Activated T-cell treated with anti-CD3 and anti-CD28 coated beads, Interleukin-2, amount 50 U/mL, for 4 hours (primary cell): ENCODE results near the gene LIM2. TPM values are rescaled to one million over a fixed set of nuclear protein-coding genes. Genes with fewer than 3 reads are reported as not detected.
A peak's percentile ranks its signal among the peaks of the same experiment; 100 is the strongest.
"Not testable (repeated sequence)": the region's sequence is repeated elsewhere in the genome, so short reads cannot be mapped to it uniquely, and the experiment has no call there.

Experiments used
- ATAC-seq, 2 donors: fragments of 200-7000 bp; cut with Tn5 transposase; one replicate each; pipeline ENCODE4 v1.10.0; 2021
- DNase-seq: peaks from one replicate; pipeline ENCODE4 v3.0.0-alpha.2; 2020
- H3K27me3 Mint-ChIP-seq: one replicate; pipeline ENCODE4 v1.8.0; 2021; ENCODE audit warnings: low read depth, mixed read lengths
- H3K36me3 Mint-ChIP-seq: one replicate; pipeline ENCODE4 v1.8.0; 2022; ENCODE audit warnings: mixed read lengths; ENCODE audit not compliant: insufficient read depth
- H3K4me1 Mint-ChIP-seq: one replicate; pipeline ENCODE4 v1.8.0; 2021; ENCODE audit warnings: low read depth, mixed read lengths
- H3K4me3 Mint-ChIP-seq: one replicate; pipeline ENCODE4 v1.8.0; 2021; ENCODE audit warnings: mild to moderate bottlenecking, moderate library complexity, mixed read lengths
- H3K9me3 Mint-ChIP-seq: one replicate; pipeline ENCODE4 v1.8.0; 2021; ENCODE audit warnings: mixed read lengths
- total RNA-seq, 3 donors: library from RNA; stranded (reverse); gene quantifications; one replicate each; pipeline ENCODE4 v1.2.1, GENCODE V29; 2021

The LIM2 gene, protein sequence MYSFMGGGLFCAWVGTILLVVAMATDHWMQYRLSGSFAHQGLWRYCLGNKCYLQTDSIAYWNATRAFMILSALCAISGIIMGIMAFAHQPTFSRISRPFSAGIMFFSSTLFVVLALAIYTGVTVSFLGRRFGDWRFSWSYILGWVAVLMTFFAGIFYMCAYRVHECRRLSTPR
- total RNA-seq = under 1 TPM in 2 of 3 donors, not detected in 1; 0.58 to 0.65 TPM

DNA sequence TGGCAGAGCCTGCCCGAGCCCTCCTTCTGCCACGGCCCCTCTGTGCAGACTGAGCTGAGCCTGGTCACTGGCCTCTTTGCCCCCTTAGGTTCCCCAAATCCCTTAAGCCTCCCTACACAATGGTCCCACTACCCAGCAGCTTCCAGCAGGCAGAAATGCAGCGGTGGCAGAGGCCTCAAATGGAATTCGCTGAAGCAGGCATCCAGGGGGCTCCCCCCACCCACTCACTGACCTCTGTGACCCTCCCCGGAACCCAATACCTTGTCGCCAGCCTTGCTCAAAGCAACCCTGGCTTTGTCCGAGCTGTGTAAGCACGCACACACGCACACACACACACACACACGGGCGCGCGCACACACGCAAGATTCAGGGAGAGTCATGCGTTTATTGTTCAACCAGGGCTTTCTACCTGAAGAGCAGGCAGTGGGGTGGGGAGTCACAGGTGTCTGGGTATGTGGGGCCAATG is at the start of gene LIM2:
Gene LIM2 (minus strand): TSS at position 51 of the 466 bp plus-strand sequence. CDS start 531 bp downstream, outside the sequence.
- H3K4me3 Mint-ChIP-seq = peak within 1 kb of the TSS; percentile 62
- DNase-seq (no peak), ATAC-seq (no peak)
- H3K4me1 Mint-ChIP-seq = peaks cover 16% of the 10 kb centered on the region
- H3K9me3 Mint-ChIP-seq = no peaks in the 10 kb centered on the region
- no peaks in the 10 kb centered on the region for H3K36me3 Mint-ChIP-seq
- no peaks in the 10 kb centered on the region for H3K27me3 Mint-ChIP-seq

DNA sequence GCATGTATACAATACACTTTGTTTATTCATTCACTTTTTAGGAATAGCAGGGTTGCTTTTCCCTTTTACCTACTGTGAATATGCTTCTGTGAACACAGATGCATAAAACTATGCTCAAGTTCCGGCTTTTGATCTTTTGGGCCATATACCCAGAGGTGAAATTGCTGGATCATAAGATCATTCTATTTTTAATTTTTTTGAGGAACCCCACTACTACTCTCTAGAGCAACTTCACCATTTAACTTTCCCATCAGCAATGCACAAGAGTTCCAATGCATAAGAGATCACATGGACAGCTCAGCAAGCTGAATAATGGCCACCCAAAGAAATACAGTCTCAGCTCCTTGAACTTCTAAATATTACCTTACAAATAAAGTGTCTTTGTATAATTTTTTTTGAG is 46.7 kb upstream of the LIM2 start:
- no peak for ATAC-seq
- H3K36me3 Mint-ChIP-seq = no peaks in the 10 kb centered on the region
- H3K9me3 Mint-ChIP-seq = no peaks in the 10 kb centered on the region
- peaks cover 11% of the 10 kb centered on the region for H3K4me1 Mint-ChIP-seq
- DNase-seq = no peak
- H3K27me3 Mint-ChIP-seq = peaks cover 2% of the 10 kb centered on the region
- no peak overlapping the region for H3K4me3 Mint-ChIP-seq

DNA sequence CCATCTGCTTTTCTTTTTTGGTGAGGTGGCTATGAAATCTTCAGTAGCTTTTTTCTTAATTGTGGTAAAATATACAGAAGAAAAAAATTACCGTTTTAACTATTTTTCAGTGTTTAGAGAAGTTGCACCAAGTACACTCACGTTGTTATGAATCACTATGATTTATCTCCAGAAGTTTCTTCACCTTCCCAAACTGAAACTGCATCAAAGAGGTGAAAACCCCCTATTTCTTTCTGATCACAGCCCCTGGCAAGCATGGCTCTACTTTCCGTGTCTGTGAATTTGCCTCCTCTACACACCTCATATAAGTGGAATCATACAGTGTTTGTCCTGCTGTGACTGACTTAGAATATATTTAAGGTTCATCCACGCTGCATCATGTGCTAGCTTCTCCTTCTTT is 45.3 kb upstream of the LIM2 start:
- Mint-ChIP-seq H3K9me3 (no peaks in the 10 kb centered on the region), H3K36me3 (no peaks in the 10 kb centered on the region), H3K4me3 (no peak overlapping the region), H3K27me3 (peaks cover 2% of the 10 kb centered on the region), H3K4me1 (peaks cover under 1% of the 10 kb centered on the region)
- peak; percentile 53 to 71 for ATAC-seq
- DNase-seq = no peak

DNA sequence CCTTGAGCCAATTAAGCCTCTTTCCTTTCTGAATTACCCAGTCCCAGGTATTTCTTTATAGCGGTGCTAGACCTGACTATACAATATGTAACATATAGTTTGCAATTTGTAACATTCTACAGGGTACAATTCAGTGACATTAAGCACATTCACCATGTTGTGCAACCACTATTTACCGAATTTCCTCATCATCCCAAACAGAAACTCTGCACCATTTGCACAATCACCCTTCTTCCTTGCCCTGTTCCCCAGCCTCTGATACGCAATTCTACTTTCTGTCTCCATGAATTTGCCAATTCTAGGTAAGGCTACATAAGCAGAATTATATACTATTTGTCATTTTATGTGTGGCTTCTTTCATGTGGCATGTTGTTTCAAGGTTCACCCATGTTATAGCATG is 43.4 kb upstream of the LIM2 start:
- Mint-ChIP-seq H3K36me3 (no peaks in the 10 kb centered on the region), H3K4me3 (no peak overlapping the region), H3K27me3 (peaks cover 2% of the 10 kb centered on the region), H3K4me1 (no peaks in the 10 kb centered on the region), H3K9me3 (no peaks in the 10 kb centered on the region)
- ATAC-seq = no peak
- DNase-seq = no peak

DNA sequence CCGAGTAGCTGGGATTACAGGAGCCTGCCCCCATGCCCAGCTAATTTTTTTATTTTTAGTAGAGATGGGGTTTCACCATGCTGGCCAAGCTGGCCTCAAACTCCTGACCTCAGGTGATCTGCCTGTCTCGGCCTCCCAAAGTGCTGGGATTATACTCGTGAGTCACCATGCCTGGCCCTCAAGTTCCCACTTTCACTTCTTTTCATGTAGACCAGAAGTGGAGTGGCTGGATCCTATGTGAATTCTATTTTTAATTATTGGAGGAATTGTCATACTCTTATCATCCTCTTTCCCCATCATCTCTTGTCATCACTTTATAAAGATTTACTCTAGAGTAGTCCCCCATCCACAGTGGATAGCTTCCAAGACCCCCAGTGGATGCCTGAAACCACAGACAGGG is 42.4 kb upstream of the LIM2 start:
- Mint-ChIP-seq H3K36me3 (no peaks in the 10 kb centered on the region), H3K27me3 (no peaks in the 10 kb centered on the region), H3K9me3 (no peaks in the 10 kb centered on the region), H3K4me3 (no peak overlapping the region), H3K4me1 (no peaks in the 10 kb centered on the region)
- DNase-seq (no peak), ATAC-seq (no peak)

DNA sequence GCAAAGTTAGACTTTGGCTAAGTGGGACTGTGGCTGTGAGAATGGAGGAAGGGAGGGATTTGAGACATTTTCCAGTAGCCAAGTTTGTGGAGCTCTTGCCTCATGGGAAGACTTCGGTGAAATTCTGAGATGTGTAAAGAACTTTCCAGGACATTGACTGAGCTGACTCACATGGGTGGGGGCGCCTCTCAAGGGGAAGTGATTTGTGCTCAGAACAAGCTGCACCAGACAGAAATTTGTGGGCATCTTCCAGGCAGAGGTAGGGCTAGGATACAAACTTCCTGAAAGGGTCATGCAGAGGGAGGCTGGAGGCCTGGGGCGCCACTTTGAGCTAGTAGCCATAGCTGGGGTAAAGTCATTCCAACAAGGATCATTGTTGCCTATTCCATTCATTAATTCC is 39.4 kb upstream of the LIM2 start:
- H3K36me3 Mint-ChIP-seq = no peaks in the 10 kb centered on the region
- H3K4me3 Mint-ChIP-seq = no peak overlapping the region
- ATAC-seq = no peak
- H3K27me3 Mint-ChIP-seq = no peaks in the 10 kb centered on the region
- H3K9me3 Mint-ChIP-seq = no peaks in the 10 kb centered on the region
- no peaks in the 10 kb centered on the region for H3K4me1 Mint-ChIP-seq
- no peak for DNase-seq

DNA sequence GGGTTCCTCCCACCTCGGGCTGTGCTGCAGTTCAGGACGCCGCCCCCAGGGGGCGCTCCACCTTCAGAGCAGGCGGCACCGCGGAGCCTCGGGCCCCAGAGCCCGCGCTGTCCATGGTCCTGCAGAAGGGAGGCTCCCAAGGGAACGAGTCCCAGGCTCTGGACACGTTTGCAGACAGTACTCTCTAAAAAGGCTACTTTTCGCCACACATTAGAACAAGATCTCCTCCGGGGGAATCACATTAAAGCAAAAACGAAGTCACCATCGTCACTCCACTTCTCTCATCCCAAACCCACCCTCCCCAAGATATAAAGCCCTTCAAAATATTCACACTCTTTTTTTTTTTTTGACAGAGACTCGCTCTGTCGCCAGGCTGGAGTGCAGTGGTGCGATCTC is 34.3 kb upstream of the LIM2 start:
- H3K9me3 Mint-ChIP-seq = no peaks in the 10 kb centered on the region
- peak; percentile 86 for DNase-seq
- H3K4me3 Mint-ChIP-seq = no peak overlapping the region
- peaks cover 13% of the 10 kb centered on the region for H3K27me3 Mint-ChIP-seq
- no peaks in the 10 kb centered on the region for H3K36me3 Mint-ChIP-seq
- peaks cover 9% of the 10 kb centered on the region for H3K4me1 Mint-ChIP-seq
- peak; percentile 65 to 71 for ATAC-seq

DNA sequence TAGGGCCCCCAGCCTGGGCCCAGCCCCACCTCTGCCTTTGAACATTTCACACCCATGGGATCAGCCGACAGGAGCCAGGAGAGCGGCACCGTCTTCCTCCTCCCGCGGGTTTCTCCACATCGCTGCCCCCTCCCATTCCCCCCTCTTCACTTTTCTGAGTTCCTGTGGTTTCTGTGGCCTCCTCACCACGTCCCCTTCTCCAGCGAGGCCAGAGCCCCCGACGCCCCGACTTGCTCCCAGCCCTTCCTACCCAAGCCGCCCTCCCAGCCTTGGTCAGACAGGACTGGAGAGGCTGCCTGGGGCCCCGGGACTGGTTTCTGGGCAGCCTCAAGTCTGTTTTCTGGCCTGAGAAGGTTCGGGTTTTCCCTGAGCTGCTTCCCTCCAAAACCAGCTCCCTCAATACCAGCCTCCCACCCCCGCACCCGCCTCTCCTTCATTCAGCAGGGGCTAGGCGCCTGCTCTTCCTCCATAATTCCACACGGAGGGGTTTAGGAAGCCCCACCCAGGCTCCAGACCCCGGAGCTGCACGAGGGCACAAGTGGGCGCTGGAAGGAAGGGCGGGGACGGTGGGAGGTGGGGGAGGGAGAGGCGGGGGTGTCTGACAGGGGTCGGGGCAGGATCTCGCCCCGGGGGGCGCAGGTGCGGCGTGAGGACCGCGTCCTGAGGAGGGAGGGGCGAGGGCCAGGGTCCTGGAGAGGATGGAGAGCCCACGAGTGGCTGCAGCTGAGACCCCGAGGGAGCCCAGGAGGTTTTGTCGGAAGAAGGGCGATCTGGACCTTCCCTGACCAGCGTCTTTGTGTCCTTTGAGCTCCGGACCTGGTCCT is 33.7 kb upstream of the LIM2 start:
- H3K27me3 Mint-ChIP-seq = peaks cover 16% of the 10 kb centered on the region
- ATAC-seq (peak in 1 of 2 donors; percentile 6), DNase-seq (no peak)
- peaks cover 11% of the 10 kb centered on the region for H3K4me1 Mint-ChIP-seq
- H3K36me3 Mint-ChIP-seq = no peaks in the 10 kb centered on the region
- no peaks in the 10 kb centered on the region for H3K9me3 Mint-ChIP-seq
- H3K4me3 Mint-ChIP-seq = no peak overlapping the region

DNA sequence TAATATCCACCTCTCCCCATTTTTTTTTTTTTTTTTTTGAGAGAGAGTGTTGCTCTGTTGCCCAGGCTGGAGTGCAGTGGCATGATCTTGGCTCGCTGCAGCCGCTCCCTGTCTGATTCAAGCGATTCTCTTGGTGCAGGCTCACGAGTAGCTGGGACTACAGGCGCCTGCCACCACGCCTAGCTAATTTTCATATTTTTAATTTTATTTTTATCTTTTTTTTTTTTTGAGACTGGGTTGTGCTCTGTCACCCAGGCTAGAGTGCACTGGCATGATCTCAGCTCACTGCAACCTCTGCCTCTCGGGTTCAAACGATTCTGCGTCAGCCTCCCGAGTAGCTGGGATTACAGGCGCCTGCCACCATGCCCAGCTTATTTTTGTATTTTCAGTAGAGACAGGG is 32.7 kb upstream of the LIM2 start:
- not testable (repeated sequence) for H3K4me3 Mint-ChIP-seq, H3K36me3 Mint-ChIP-seq, DNase-seq, H3K9me3 Mint-ChIP-seq, ATAC-seq
- Mint-ChIP-seq H3K4me1 (peaks cover 11% of the 10 kb centered on the region), H3K27me3 (peaks cover 20% of the 10 kb centered on the region)

DNA sequence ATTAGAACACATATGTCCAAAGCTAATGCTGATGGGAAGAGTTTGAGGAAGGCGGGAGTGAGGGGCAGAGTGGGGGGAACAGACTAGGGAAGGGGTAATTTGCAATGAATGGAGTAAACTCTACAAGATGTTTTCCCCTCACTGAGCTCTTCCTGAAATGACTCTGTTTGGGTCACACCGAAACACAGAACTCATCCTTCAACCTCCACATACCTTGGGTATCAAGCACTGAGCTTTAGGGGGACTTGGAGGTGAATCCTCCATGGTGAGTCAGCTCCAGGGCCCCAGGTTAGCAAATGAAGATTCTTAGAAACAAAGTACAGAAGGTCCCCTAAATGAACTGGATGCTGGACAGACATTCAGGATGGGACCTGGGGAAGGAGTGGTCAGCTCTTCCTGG is 30.9 kb upstream of the LIM2 start:
- peaks cover 11% of the 10 kb centered on the region for H3K4me1 Mint-ChIP-seq

DNA sequence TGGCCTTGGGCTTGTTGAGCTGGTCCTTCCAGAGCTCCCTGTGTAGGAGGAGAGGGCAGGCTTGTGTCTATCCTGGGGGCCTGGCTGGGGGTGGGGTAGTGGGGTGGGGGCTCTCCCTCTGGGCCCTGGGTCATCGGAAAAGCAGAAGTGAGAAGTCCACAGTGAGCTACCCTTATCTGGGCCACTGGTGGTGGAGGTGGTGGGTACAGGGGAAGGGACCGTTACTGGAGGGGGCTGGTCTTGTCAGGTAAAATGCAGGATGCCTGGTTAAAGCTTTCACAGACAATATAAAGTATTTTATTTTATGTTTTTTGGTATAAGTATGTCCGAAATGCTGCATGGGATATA is 30.0 kb upstream of the LIM2 start:
- Mint-ChIP-seq H3K4me3 (no peak overlapping the region), H3K9me3 (no peaks in the 10 kb centered on the region), H3K27me3 (peaks cover 20% of the 10 kb centered on the region), H3K36me3 (no peaks in the 10 kb centered on the region), H3K4me1 (peaks cover 11% of the 10 kb centered on the region)
- DNase-seq (no peak), ATAC-seq (no peak)

More for the DNA sequence above, 30.9 kb upstream of the LIM2 start:
- Mint-ChIP-seq H3K36me3 (no peaks in the 10 kb centered on the region), H3K4me3 (no peak overlapping the region), H3K9me3 (no peaks in the 10 kb centered on the region), H3K27me3 (peaks cover 20% of the 10 kb centered on the region)
- ATAC-seq = no peak
- no peak for DNase-seq

DNA sequence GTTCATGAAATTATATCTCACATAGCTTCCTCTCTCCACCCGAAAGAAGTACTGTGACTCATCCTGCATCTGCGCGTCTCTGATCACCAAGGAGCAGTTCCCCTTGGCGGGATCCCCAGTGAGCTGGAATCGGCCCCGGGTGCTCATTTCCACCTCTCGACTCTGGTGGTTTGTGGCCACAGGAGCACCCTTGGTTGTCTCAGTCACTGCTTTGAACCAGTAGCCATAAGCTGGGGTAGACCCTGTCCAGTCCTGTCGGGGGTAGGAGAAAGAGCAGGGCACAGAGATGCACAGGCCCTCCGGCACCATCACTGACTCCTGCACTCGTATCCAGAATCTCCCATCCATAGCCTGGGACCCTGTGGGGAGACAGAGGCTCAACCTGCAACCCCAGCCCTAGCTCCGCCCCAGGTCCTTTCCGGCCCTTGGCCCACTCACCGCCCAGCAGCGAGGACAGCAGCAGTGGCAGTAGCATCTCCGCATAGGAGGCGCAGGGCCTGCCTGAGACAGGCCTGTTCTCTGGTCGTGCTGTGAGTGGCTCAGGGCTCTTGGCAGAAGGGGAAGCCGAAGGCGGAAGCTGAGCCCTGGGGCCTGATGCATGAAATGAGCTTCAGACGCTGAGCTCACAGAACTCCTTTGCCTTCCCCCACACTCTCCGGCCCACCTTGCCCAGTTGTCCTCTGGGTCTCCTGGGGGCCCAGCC is 29.5 kb upstream of the LIM2 start, which contains the start of gene SIGLEC10:
Gene SIGLEC10 (minus strand): TSS at position 536 of the 703 bp plus-strand sequence. CDS start 61 bp downstream, at position 475.
- Mint-ChIP-seq H3K36me3 (no peaks in the 10 kb centered on the region), H3K27me3 (peaks cover 20% of the 10 kb centered on the region), H3K4me1 (peaks cover 11% of the 10 kb centered on the region), H3K9me3 (no peaks in the 10 kb centered on the region), H3K4me3 (peak within 1 kb of the TSS; percentile 38)
- DNase-seq (no peak), ATAC-seq (peak; percentile 58 to 68)

DNA sequence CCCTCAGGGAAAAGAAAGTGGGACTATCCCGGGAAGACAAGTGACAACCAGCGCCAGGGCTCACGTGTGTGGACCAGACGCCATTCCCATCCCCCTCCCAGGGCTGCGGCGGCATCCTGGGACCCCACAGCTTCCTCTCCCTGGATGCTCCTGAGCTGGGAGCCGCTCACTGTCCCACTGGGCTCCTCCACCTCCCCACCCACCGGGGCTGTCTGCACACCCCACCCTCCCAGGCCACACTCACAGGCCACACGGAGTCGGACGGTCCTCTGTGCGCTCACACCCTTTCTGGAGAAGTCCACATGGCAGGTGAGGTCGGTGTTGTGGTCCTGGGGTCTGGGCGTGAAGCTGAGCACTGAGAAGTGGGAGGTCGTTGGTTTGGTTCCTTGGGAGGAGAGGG is 28.6 kb upstream of the LIM2 start:
- H3K27me3 Mint-ChIP-seq = peaks cover 20% of the 10 kb centered on the region
- not testable (repeated sequence) for DNase-seq, H3K4me3 Mint-ChIP-seq, H3K9me3 Mint-ChIP-seq, ATAC-seq, H3K4me1 Mint-ChIP-seq, H3K36me3 Mint-ChIP-seq

DNA sequence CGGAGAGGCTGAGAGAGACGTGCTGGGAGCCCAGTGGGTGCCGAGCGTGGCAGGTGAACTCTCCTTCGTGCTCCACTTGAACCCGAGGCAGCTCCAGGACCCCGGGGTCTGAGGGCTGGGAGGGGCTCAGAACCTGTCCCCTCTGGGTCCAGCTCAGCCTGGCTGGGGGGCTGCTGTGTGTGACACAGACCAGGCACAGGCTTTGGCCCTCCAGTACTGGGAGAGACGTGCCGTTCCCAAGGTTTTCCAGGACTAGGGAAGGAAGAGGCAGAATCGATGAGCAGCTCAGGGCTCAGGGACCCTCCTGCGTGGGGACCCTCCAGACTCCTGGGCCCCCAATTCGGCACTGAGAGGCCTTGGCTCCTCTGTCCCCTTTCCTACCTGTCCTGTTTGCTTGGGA is 27.4 kb upstream of the LIM2 start:
- DNase-seq (no peak), ATAC-seq (no peak)
- Mint-ChIP-seq H3K27me3 (peaks cover 23% of the 10 kb centered on the region), H3K4me1 (peaks cover 10% of the 10 kb centered on the region), H3K36me3 (no peaks in the 10 kb centered on the region), H3K4me3 (no peak overlapping the region), H3K9me3 (no peaks in the 10 kb centered on the region)
